ENCODE results near the gene FBLN2.

Gene FBLN2

GRCh38 chr3:13536832-13537231 is 12.1 kb upstream of the FBLN2 start:
- CTCF ChIA-PET, result interaction anchor here (1.4 kb wide), 1 partner anchor 40 kb away, joined by 3 read pairs; no protein-coding TSS in a partner anchor
- TF ChIP-seq, protein P1, sequence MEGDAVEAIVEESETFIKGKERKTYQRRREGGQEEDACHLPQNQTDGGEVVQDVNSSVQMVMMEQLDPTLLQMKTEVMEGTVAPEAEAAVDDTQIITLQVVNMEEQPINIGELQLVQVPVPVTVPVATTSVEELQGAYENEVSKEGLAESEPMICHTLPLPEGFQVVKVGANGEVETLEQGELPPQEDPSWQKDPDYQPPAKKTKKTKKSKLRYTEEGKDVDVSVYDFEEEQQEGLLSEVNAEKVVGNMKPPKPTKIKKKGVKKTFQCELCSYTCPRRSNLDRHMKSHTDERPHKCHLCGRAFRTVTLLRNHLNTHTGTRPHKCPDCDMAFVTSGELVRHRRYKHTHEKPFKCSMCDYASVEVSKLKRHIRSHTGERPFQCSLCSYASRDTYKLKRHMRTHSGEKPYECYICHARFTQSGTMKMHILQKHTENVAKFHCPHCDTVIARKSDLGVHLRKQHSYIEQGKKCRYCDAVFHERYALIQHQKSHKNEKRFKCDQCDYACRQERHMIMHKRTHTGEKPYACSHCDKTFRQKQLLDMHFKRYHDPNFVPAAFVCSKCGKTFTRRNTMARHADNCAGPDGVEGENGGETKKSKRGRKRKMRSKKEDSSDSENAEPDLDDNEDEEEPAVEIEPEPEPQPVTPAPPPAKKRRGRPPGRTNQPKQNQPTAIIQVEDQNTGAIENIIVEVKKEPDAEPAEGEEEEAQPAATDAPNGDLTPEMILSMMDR (conservative IDR thresholded peaks at IDR 0.05; ENCODE audit: low read depth), result no peak
- POLR2A ChIA-PET (ENCODE audit: low non-redundant PET), result no interaction called here
- no peak for DNase-seq (ENCODE audit: low spot score)
- peak overlapping the region; percentile 87 for H3K27ac ChIP-seq

DNA sequence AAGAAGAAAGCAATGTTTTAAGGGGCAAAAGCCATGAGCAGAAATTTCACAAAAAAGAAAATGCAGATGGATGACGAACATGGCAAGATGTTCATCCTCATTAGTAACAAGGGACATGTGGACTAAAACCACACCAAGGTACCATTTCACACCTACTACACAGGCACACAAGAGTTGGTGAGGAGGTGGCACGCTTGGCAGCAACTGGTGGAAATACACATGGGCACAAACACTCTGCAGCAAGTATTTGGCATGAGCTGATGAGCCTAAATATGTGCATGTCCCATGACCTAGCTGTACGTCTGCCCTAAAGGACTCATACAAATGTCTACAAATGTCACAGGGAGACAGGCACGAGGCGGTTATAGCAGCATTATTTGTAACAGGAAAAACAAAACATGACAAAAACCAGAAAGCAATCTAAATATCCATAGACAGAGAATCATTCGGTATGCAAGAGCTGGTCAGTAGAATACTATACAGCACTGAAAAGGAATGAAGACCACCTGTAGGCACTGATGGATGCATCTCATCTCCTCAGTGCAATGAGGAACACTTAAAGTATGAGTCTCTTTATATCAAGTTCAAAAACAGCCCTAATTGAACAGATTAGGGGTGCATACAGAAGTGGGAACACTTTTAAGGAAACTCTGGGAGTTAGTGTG is 11.5 kb upstream of the FBLN2 start:
- peak overlapping the region; percentile 87 for H3K27ac ChIP-seq
- POLR2A ChIA-PET (ENCODE audit: low non-redundant PET), result no interaction called here
- DNase-seq (ENCODE audit: low spot score), result no peak
- CTCF ChIA-PET, result interaction anchor here (1.4 kb wide), 1 partner anchor 41 kb away, joined by 3 read pairs; no protein-coding TSS in a partner anchor
- TF ChIP-seq, protein P1 (conservative IDR thresholded peaks at IDR 0.05; ENCODE audit: low read depth), result no peak

DNA sequence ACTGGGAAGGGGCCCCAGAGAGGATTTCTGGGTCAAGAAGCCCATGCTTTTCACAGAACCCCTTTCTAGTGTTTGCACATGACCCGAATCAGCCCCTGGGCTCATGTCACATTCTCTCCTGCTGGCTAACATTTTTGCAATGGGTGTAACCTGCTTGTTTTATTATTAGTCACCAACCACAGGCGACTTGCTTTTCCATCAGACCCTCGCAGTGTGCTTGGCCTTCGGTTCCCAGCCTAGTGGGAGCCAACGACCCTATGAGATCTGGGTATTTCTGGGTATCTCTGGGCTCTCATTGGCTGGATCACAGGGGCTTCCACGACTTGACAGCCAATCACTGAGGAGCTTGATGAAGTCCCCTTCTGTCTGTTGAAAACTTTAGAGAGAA is 11.0 kb upstream of the FBLN2 start:
- peak; percentile 81 for DNase-seq (ENCODE audit: low spot score)
- H3K27ac ChIP-seq, result peak overlapping the region; percentile 87
- ChIA-PET CTCF (no interaction called here), POLR2A (ENCODE audit: low non-redundant PET) (no interaction called here)
- TF ChIP-seq, protein P1 (conservative IDR thresholded peaks at IDR 0.05; ENCODE audit: low read depth), result no peak

DNA sequence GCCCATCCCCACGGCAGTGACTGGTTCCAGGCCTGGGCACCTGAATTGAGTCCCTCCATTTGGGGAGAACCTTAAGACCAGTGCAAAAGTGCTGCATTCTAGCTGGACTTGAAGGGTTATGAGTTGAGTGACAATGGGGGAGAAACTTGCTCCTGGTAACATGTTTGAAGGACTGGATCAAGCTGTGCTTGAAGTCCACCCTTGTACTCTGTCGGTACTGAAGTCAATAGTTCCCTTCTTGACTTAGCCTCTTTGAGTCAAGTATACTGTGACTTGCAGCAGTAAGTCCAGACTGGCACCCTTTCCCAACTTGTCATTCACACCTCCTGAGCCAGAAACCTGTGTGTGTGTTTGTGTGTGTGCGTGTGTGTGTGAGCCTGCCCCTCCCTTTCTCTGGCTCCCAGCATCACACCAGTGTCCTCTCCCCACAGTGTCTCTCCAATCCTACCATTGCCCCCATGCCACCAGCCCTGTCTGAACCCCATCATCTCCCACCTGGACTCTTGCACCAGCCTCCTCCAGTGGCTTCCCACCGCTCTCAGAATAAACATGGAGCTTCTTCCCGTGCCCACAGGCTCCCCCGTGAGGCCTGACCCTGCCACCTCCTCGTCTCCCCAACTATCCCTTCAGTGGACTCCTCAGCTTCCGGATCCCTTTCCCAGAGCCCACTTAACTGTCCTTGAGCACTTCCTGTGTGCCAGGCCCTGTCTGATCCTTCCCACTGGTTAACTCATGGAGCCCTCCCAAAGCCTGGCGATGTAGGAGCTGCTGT is 10.2 kb upstream of the FBLN2 start:
- no peak for DNase-seq (ENCODE audit: low spot score)
- ChIA-PET POLR2A (ENCODE audit: low non-redundant PET) (no interaction called here), CTCF (no interaction called here)
- TF ChIP-seq, protein P1 (conservative IDR thresholded peaks at IDR 0.05; ENCODE audit: low read depth), result no peak
- H3K27ac ChIP-seq, result peak overlapping the region; percentile 87

GRCh38 chr3:13539292-13539638 is 9.7 kb upstream of the FBLN2 start:
- ChIA-PET POLR2A (ENCODE audit: low non-redundant PET) (no interaction called here), CTCF (no interaction called here)
- DNase-seq (ENCODE audit: low spot score), result no peak
- TF ChIP-seq, protein P1 (conservative IDR thresholded peaks at IDR 0.05; ENCODE audit: low read depth), result no peak
- H3K27ac ChIP-seq, result peak overlapping the region; percentile 87

GRCh38 chr3:13539671-13540070 is 9.3 kb upstream of the FBLN2 start:
- ChIA-PET POLR2A (ENCODE audit: low non-redundant PET) (no interaction called here), CTCF (no interaction called here)
- H3K27ac ChIP-seq, result peak overlapping the region; percentile 87
- TF ChIP-seq, protein P1 (conservative IDR thresholded peaks at IDR 0.05; ENCODE audit: low read depth), result no peak
- no peak for DNase-seq (ENCODE audit: low spot score)

All from RWPE1 (cell line).